ENCODE data around the gene MNT. TPM values are rescaled to one million over a fixed set of nuclear protein-coding genes. Genes with fewer than 3 reads are reported as not detected.
A peak's percentile ranks its signal among the peaks of the same experiment; 100 is the strongest.

Gene MNT
- total RNA-seq, 1 donor = 12.2 TPM

DNA sequence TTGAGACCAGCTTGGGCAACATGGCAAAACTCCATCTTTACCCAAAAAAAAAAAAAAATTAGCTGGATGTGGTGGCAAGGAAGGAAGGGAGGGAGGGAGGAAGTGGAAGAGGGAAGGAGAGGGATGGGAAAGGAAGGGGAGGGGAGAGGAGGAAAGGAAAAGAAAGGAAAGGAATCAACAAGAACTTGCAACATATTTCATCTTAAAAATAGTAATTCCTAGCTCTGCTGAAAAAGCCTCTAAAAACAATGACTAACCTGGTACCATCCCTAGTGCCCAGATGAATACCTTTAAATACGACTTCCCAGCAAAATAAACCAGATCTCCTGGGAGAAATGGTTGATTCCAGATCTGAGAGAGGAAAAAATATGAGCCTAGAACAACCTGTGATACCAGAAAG lies 27.1 kb upstream of the MNT start:
- no peak overlapping the region for H3K4me3 ChIP-seq (ENCODE audit: low read depth, low read length)
- TF ChIP-seq CTCF (IDR thresholded peaks at IDR 0.05; ENCODE audit: insufficient read depth, low read length) = no peak
- no peak for DNase-seq (ENCODE audit: low read depth)

GRCh38 chr17:2427215-2427614 lies 26.4 kb upstream of the MNT start:
- DNase-seq (ENCODE audit: low read depth) = peak; percentile 62
- no peak for TF ChIP-seq CTCF (IDR thresholded peaks at IDR 0.05; ENCODE audit: insufficient read depth, low read length)
- H3K4me3 ChIP-seq (ENCODE audit: low read depth, low read length) = no peak overlapping the region

DNA sequence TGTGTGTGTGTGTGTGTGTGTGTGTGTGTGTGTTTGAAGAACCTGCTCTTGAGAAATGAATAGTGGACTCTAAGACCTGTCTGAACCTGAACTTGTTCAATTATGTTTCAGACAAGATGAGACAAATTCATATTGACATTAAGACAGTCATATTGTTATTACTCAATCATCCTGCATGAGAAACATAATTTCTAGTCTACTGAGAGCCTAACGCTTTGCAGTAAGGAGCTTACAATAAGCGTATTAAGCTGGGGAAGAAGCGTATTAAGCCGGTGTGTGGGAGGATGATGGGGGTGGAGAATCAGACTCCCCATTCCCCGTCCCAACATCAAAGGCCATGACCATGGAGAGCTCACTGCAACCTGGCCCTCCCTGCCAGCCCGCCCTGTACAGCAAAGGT lies 22.4 kb upstream of the MNT start:
- no peak overlapping the region for H3K4me3 ChIP-seq (ENCODE audit: low read depth, low read length)
- TF ChIP-seq CTCF (IDR thresholded peaks at IDR 0.05; ENCODE audit: insufficient read depth, low read length) = no peak
- DNase-seq (ENCODE audit: low read depth) = no peak

- H3K4me3 ChIP-seq (ENCODE audit: low read depth, low read length) = no peak overlapping the region
- no peak for DNase-seq (ENCODE audit: low read depth)
- TF ChIP-seq CTCF (IDR thresholded peaks at IDR 0.05; ENCODE audit: insufficient read depth, low read length) = no peak
Measured at GRCh38 chr17:2421315-2422147, 20.7 kb upstream of the MNT start.

- no peak for DNase-seq (ENCODE audit: low read depth)
- no peak for TF ChIP-seq CTCF (IDR thresholded peaks at IDR 0.05; ENCODE audit: insufficient read depth, low read length)
- H3K4me3 ChIP-seq (ENCODE audit: low read depth, low read length) = no peak overlapping the region
Measured at GRCh38 chr17:2420176-2420575, 19.3 kb upstream of the MNT start.

DNA sequence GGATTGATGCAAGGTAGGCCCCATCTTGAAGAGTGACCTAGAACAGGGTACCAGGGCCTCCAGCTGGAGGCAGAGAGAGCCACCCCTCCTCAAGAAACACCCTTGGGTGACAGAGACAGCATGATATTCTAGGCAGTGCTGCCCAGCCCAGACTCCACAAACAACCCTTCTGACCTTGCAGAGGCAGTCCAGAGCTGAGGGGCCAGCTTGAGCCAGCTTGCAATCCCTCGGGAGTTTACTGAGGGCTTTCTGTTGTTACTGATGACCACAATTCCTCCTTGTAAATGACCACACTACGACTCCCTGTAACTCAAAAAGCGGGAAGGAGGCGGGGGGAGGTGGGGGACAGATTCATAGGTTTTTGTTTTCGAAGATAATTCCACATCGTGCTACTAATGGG lies 18.6 kb upstream of the MNT start:
- TF ChIP-seq CTCF (IDR thresholded peaks at IDR 0.05; ENCODE audit: insufficient read depth, low read length) = no peak
- H3K4me3 ChIP-seq (ENCODE audit: low read depth, low read length) = no peak overlapping the region
- no peak for DNase-seq (ENCODE audit: low read depth)

- no peak overlapping the region for H3K4me3 ChIP-seq (ENCODE audit: low read depth, low read length)
- DNase-seq (ENCODE audit: low read depth) = no peak
- no peak for TF ChIP-seq CTCF (IDR thresholded peaks at IDR 0.05; ENCODE audit: insufficient read depth, low read length)
Measured at GRCh38 chr17:2418572-2418971, 17.7 kb upstream of the MNT start.

All from fibroblast of the aortic adventitia (primary cell).